ENCODE results near the gene MOGAT3. TPM values are rescaled to one million over a fixed set of nuclear protein-coding genes. Genes with fewer than 3 reads are reported as not detected.

MOGAT3 gene
- total and polyA plus RNA-seq, 2 of the 4 experiments (the other 2 are of a cell fraction): not detected

- Histone ChIP-seq H3K4ac (ENCODE audit: low read depth, low read length) (no peak overlapping the region), H4K20me1 (ENCODE audit: insufficient read depth, low read length) (no peaks in the 10 kb centered on the region), H2AK9ac (replicated peaks; ENCODE audit: low read depth, low read length, poor library complexity) (no peak overlapping the region), H2AK5ac (ENCODE audit: low read depth, low read length) (no peak overlapping the region), H4K91ac (ENCODE audit: insufficient read depth, low read depth, low read length) (no peak overlapping the region), H3K4me3 (ENCODE audit: insufficient read depth, low read depth, low read length) (no peak overlapping the region), H2BK20ac (ENCODE audit: low read depth, low read length) (no peak overlapping the region), H3K9me3 (ENCODE audit: control insufficient read depth, insufficient read depth, low read length) (0 out of 2 replicates have a peak, but pooled peaks cover 2% of the 10 kb centered on the region), H3K27ac (ENCODE audit: insufficient read depth, low read length) (no peak overlapping the region), H3K27me3 (ENCODE audit: control insufficient read depth, insufficient read depth, low read length) (peaks cover 39% of the 10 kb centered on the region), H3K18ac (ENCODE audit: low read depth, low read length) (no peak overlapping the region), H3K36me3 (ENCODE audit: control insufficient read depth, insufficient read depth, low read length) (no peaks in the 10 kb centered on the region), H4K5ac (ENCODE audit: low read depth, low read length) (no peak overlapping the region), H3K4me2 (ENCODE audit: low read depth, low read length) (no peak overlapping the region), H3K9me1 (ENCODE audit: insufficient read depth, low read length) (no peaks in the 10 kb centered on the region; the same call in 1 of the 2 replicates), H3K14ac (replicated peaks; ENCODE audit: low read depth, low read length) (no peak overlapping the region), H4K8ac (ENCODE audit: low read depth in 2 of 2, low read length in 2 of 2) (no peak overlapping the region), H3K23ac (ENCODE audit: low read depth, low read length) (no peak overlapping the region), H3K56ac (ENCODE audit: extremely low read depth, insufficient read depth, low read length) (no peak overlapping the region), H3K4me1 (ENCODE audit: control insufficient read depth, insufficient read depth, low read length) (no peaks in the 10 kb centered on the region), H2BK15ac (ENCODE audit: low read depth, low read length) (no peak overlapping the region), H2BK5ac (ENCODE audit: low read depth, low read length, poor library complexity, severe bottlenecking) (no peak overlapping the region), H2AFZ (replicated peaks; ENCODE audit: low read length, poor library complexity) (no peak overlapping the region), H3K79me1 (ENCODE audit: low read depth in 1 of 2, low read length in 2 of 2) (no peaks in the 10 kb centered on the region), H3K9ac (ENCODE audit: low read depth, low read length) (no peak overlapping the region), H2BK120ac (ENCODE audit: low read depth, low read length) (no peak overlapping the region)
- CTCF ChIA-PET: no interaction called here
- DNase-seq (no peak), ATAC-seq (ENCODE audit: low read depth) (no peak)
- in situ Hi-C loops (cut with MboI; ENCODE audit: low sequenced_read_pairs) (no loop called here), intact Hi-C loops (cut with micrococcal nuclease) (no loop called here), dilution Hi-C loops (cut with HindIII; ENCODE audit: low sequenced_read_pairs, unreplicated experiment) (no loop called here)
- 76% methylated on average over 13 of the region's 21 CpGs; no CpG with 5 or more reads in 1 of the 2 experiments for WGBS, 2 experiments (ENCODE audit: extremely low coverage in 2 of 2, insufficient read length in 1 of 2)
- no TSS peak for BruUV-seq (replicated peaks)
- TF ChIP-seq ELK1 (IDR thresholded peaks at IDR 0.05; ENCODE audit: borderline replicate concordance, low read depth, low read length): no peak
- POLR2A ChIA-PET (ENCODE audit: unreplicated experiment): no interaction called here
Observed at GRCh38 chr7:101197991-101198390, 2.8 kb downstream of the MOGAT3 start.

Measured in IMR-90 (cell line).